Activated naive CD4-positive, alpha-beta T cell treated with anti-CD3 and anti-CD28 coated beads, Interleukin-2, amount 10 ng/mL, durations not matched to agents 7 days and 5 days (primary cell): Measurements from ENCODE around the gene NAT16.
"Not testable (repeated sequence)": the region's sequence is repeated elsewhere in the genome, so short reads cannot be mapped to it uniquely, and the experiment has no call there.

Source experiments
- CTCF ChIA-PET: fragments of 350-600 bp; sonication (Branson Sonifier 250); formaldehyde crosslinking; loops from one replicate; lab custom pipeline; 2021; ENCODE audit warnings: antibody characterized with exemption; lab: Charles Lee
- DNase-seq: peaks from one replicate; pipeline ENCODE4 v3.0.0-alpha.2; 2020
- H3K27ac Mint-ChIP-seq: one replicate; pipeline ENCODE4 v1.8.0; 2021; ENCODE audit warnings: mild to moderate bottlenecking, moderate library complexity, mixed read lengths
- H3K27me3 Mint-ChIP-seq: one replicate; pipeline ENCODE4 v1.8.0; 2021; ENCODE audit warnings: mild to moderate bottlenecking, mixed read lengths
- H3K36me3 Mint-ChIP-seq: one replicate; pipeline ENCODE4 v1.8.0; 2021; ENCODE audit warnings: mixed read lengths
- H3K4me1 Mint-ChIP-seq: one replicate; pipeline ENCODE4 v1.8.0; 2021; ENCODE audit warnings: mixed read lengths
- H3K4me3 Mint-ChIP-seq: one replicate; pipeline ENCODE4 v1.8.0; 2021; ENCODE audit warnings: mild to moderate bottlenecking, moderate library complexity, mixed read lengths
- H3K9me3 Mint-ChIP-seq: one replicate; pipeline ENCODE4 v1.8.0; 2021; ENCODE audit warnings: mixed read lengths

NAT16 gene

GRCh38 chr7:101154693-101155102, 25.4 kb downstream of the NAT16 start:
- no peak overlapping the region for H3K27ac Mint-ChIP-seq
- H3K9me3 Mint-ChIP-seq, result no peaks in the 10 kb centered on the region
- DNase-seq, result no peak
- CTCF ChIA-PET, result interaction anchor here (1.6 to 4.0 kb wide), 2 partner anchors 8 to 10 kb away, joined by 5 to 23 read pairs; no protein-coding TSS in a partner anchor
- H3K4me3 Mint-ChIP-seq, result peak overlapping the region; percentile 84
- peaks cover 13% of the 10 kb centered on the region for H3K36me3 Mint-ChIP-seq
- H3K27me3 Mint-ChIP-seq, result peaks cover 35% of the 10 kb centered on the region
- peaks cover 16% of the 10 kb centered on the region for H3K4me1 Mint-ChIP-seq

- Mint-ChIP-seq H3K27ac (peak within 1 kb of the TSS; percentile 2), H3K27me3 (peaks cover 41% of the 10 kb centered on the region), H3K4me1 (peaks cover 16% of the 10 kb centered on the region), H3K9me3 (no peaks in the 10 kb centered on the region), H3K36me3 (peaks cover 11% of the 10 kb centered on the region), H3K4me3 (peak within 1 kb of the TSS; percentile 84)
- DNase-seq, result peak; percentile 96
- CTCF ChIA-PET, result interaction anchor here (1.7 to 2.7 kb wide), 2 partner anchors 10 to 38 kb away, joined by 7 to 12 read pairs; no protein-coding TSS in a partner anchor
Measured at GRCh38 chr7:101153969-101154692, 26.0 kb downstream of the NAT16 start, which contains the start of gene AP1S1. Gene AP1S1, plus strand, starts transcription at chr7:101154476. Its CDS starts 39 bp downstream, at chr7:101154515.

GRCh38 chr7:101151908-101152651, 28.0 kb downstream of the NAT16 start:
- no peak for DNase-seq

GRCh38 chr7:101140746-101141382, 39.2 kb downstream of the NAT16 start:
- Mint-ChIP-seq H3K36me3 (no peaks in the 10 kb centered on the region), H3K9me3 (no peaks in the 10 kb centered on the region), H3K4me3 (no peak overlapping the region), H3K27me3 (peaks cover 68% of the 10 kb centered on the region), H3K4me1 (peaks cover 46% of the 10 kb centered on the region), H3K27ac (no peak overlapping the region)
- DNase-seq, result no peak
- CTCF ChIA-PET, result interaction anchor here (0.9 to 10.5 kb wide), 3 partner anchors 30 to 142 kb away, joined by 4 to 150 read pairs (median 5); no protein-coding TSS in a partner anchor

More at GRCh38 chr7:101151908-101152651, 28.0 kb downstream of the NAT16 start:
- Mint-ChIP-seq H3K9me3 (no peaks in the 10 kb centered on the region), H3K4me3 (no peak overlapping the region), H3K27me3 (peaks cover 61% of the 10 kb centered on the region), H3K4me1 (peaks cover 23% of the 10 kb centered on the region), H3K36me3 (peaks cover 6% of the 10 kb centered on the region), H3K27ac (no peak overlapping the region)
- CTCF ChIA-PET, result interaction anchor here (0.9 to 2.7 kb wide), 3 partner anchors 8 to 41 kb away, joined by 3 to 12 read pairs (median 5); no protein-coding TSS in a partner anchor

GRCh38 chr7:101140339-101140699, 39.8 kb downstream of the NAT16 start:
- no peaks in the 10 kb centered on the region for H3K36me3 Mint-ChIP-seq
- H3K27me3 Mint-ChIP-seq, result peaks cover 68% of the 10 kb centered on the region
- H3K4me1 Mint-ChIP-seq, result peaks cover 46% of the 10 kb centered on the region
- no peaks in the 10 kb centered on the region for H3K9me3 Mint-ChIP-seq
- H3K4me3 Mint-ChIP-seq, result no peak overlapping the region
- no peak for DNase-seq
- H3K27ac Mint-ChIP-seq, result no peak overlapping the region
- CTCF ChIA-PET, result interaction anchor here (0.9 to 10.5 kb wide), 3 partner anchors 30 to 143 kb away, joined by 4 to 150 read pairs (median 5); no protein-coding TSS in a partner anchor

- H3K27me3 Mint-ChIP-seq, result peaks cover 67% of the 10 kb centered on the region
- peak; percentile 84 for DNase-seq
- H3K4me1 Mint-ChIP-seq, result peaks cover 39% of the 10 kb centered on the region
- H3K9me3 Mint-ChIP-seq, result no peaks in the 10 kb centered on the region
- no peaks in the 10 kb centered on the region for H3K36me3 Mint-ChIP-seq
- peak overlapping the region; percentile 4 for H3K27ac Mint-ChIP-seq
- CTCF ChIA-PET, result interaction anchor here (0.7 to 10.5 kb wide), 7 partner anchors 9 to 55 kb away, joined by 3 to 150 read pairs (median 5); no protein-coding TSS in a partner anchor
- H3K4me3 Mint-ChIP-seq, result no peak overlapping the region
Measured at GRCh38 chr7:101138213-101138870, 41.8 kb downstream of the NAT16 start.

- Mint-ChIP-seq H3K27me3 (peaks cover 64% of the 10 kb centered on the region), H3K27ac (no peak overlapping the region), H3K4me3 (no peak overlapping the region)
Measured at GRCh38 chr7:101137651-101138212, 42.4 kb downstream of the NAT16 start.

GRCh38 chr7:101134399-101134980, 45.6 kb downstream of the NAT16 start:
- peaks cover 17% of the 10 kb centered on the region for H3K4me1 Mint-ChIP-seq
- peaks cover 89% of the 10 kb centered on the region for H3K27me3 Mint-ChIP-seq
- no peaks in the 10 kb centered on the region for H3K9me3 Mint-ChIP-seq
- H3K27ac Mint-ChIP-seq, result peak overlapping the region; percentile 15
- CTCF ChIA-PET, result interaction anchor here (0.8 to 3.4 kb wide), 4 partner anchors 9 to 148 kb away, joined by 3 to 14 read pairs (median 4); no protein-coding TSS in a partner anchor
- DNase-seq, result no peak
- no peaks in the 10 kb centered on the region for H3K36me3 Mint-ChIP-seq
- H3K4me3 Mint-ChIP-seq, result no peak overlapping the region

More at GRCh38 chr7:101137651-101138212, 42.4 kb downstream of the NAT16 start:
- Mint-ChIP-seq H3K9me3 (no peaks in the 10 kb centered on the region), H3K4me1 (peaks cover 37% of the 10 kb centered on the region), H3K36me3 (no peaks in the 10 kb centered on the region)
- no peak for DNase-seq
- CTCF ChIA-PET, result interaction anchor here (0.7 to 10.5 kb wide), 8 partner anchors 9 to 80 kb away, joined by 3 to 150 read pairs (median 4); partner anchors contain the start of genes PLOD3 and SERPINE1

GRCh38 chr7:101133621-101134398, 46.3 kb downstream of the NAT16 start:
- no peak overlapping the region for H3K27ac Mint-ChIP-seq
- H3K9me3 Mint-ChIP-seq, result no peaks in the 10 kb centered on the region
- peaks cover 12% of the 10 kb centered on the region for H3K4me1 Mint-ChIP-seq
- CTCF ChIA-PET, result interaction anchor here (0.8 to 3.4 kb wide), 5 partner anchors 9 to 149 kb away, joined by 3 to 14 read pairs (median 3); no protein-coding TSS in a partner anchor
- no peaks in the 10 kb centered on the region for H3K36me3 Mint-ChIP-seq
- H3K4me3 Mint-ChIP-seq, result no peak overlapping the region
- H3K27me3 Mint-ChIP-seq, result peaks cover 92% of the 10 kb centered on the region
- DNase-seq, result no peak

GRCh38 chr7:101132626-101133600, 47.2 kb downstream of the NAT16 start:
- CTCF ChIA-PET, result interaction anchor here (1.2 to 3.4 kb wide), 3 partner anchors 10 to 150 kb away, joined by 3 to 14 read pairs (median 4); no protein-coding TSS in a partner anchor
- H3K9me3 Mint-ChIP-seq, H3K36me3 Mint-ChIP-seq, DNase-seq, H3K4me3 Mint-ChIP-seq, H3K4me1 Mint-ChIP-seq, H3K27ac Mint-ChIP-seq: not testable (repeated sequence)
- H3K27me3 Mint-ChIP-seq, result peaks cover 94% of the 10 kb centered on the region

GRCh38 chr7:101129603-101130117, 50.4 kb downstream of the NAT16 start:
- CTCF ChIA-PET, result no interaction called here

More at GRCh38 chr7:101129603-101130117, 50.4 kb downstream of the NAT16 start:
- Mint-ChIP-seq H3K36me3 (no peaks in the 10 kb centered on the region), H3K27ac (no peak overlapping the region), H3K27me3 (peaks cover 94% of the 10 kb centered on the region), H3K4me3 (no peak overlapping the region), H3K4me1 (peaks cover 36% of the 10 kb centered on the region), H3K9me3 (no peaks in the 10 kb centered on the region)
- no peak for DNase-seq
